Coronary artery (tissue), 2 donors: ENCODE measurements around the gene DISP3.

Experiments used
- DNase-seq: peaks from one replicate; pipeline ENCODE4 v3.0.0-alpha.2; 2017; ENCODE audit warnings: low spot score
- H3K27ac ChIP-seq, 2 donors: fragments of 200-600 bp; sonication (generic); one replicate each; pipeline ENCODE4 v1.5.1; 2016 to 2019
- H3K4me3 ChIP-seq: fragments of 200-600 bp; sonication (generic); 2 replicates; pipeline ENCODE4 v1.5.1; 2016; ENCODE audit warnings: mild to moderate bottlenecking, moderate library complexity
- TF ChIP-seq, protein P1 (sequence below): fragments of 200-600 bp; sonication (generic); IDR thresholded peaks from one replicate; pipeline ENCODE4 v1.5.1; 2019; ENCODE audit warnings: antibody characterized with exemption

DISP3 gene

GRCh38 chr1:11521582-11522399, 42.8 kb downstream of the DISP3 start:
- no peak overlapping the region for H3K4me3 ChIP-seq
- H3K27ac ChIP-seq = no peak overlapping the region
- DNase-seq = no peak
- TF ChIP-seq, protein P1, sequence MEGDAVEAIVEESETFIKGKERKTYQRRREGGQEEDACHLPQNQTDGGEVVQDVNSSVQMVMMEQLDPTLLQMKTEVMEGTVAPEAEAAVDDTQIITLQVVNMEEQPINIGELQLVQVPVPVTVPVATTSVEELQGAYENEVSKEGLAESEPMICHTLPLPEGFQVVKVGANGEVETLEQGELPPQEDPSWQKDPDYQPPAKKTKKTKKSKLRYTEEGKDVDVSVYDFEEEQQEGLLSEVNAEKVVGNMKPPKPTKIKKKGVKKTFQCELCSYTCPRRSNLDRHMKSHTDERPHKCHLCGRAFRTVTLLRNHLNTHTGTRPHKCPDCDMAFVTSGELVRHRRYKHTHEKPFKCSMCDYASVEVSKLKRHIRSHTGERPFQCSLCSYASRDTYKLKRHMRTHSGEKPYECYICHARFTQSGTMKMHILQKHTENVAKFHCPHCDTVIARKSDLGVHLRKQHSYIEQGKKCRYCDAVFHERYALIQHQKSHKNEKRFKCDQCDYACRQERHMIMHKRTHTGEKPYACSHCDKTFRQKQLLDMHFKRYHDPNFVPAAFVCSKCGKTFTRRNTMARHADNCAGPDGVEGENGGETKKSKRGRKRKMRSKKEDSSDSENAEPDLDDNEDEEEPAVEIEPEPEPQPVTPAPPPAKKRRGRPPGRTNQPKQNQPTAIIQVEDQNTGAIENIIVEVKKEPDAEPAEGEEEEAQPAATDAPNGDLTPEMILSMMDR = no peak

GRCh38 chr1:11522400-11523235, 43.7 kb downstream of the DISP3 start:
- no peak for DNase-seq
- no peak overlapping the region for H3K4me3 ChIP-seq
- no peak overlapping the region for H3K27ac ChIP-seq
- TF ChIP-seq, protein P1 = no peak

DNA sequence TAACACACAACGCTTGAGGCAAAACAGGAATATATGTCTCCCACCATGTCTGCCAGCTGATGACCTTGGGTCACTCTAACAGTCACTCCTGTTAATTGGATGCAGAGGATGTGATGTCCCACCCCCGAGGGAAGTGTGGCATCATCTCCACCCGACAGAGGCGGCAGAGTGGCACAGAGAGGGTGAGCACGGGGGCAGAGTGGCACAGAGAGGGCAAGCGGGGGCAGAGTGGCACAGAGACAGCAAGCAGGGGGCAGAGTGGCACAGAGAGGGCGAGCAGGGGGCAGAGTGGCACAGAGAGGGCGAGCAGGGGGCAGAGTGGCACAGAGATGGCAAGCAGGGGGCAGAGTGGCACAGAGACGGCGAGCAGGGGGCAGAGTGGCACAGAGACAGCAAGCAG, 44.3 kb downstream of the DISP3 start:
- TF ChIP-seq, protein P1 = no peak
- H3K4me3 ChIP-seq = no peak overlapping the region
- DNase-seq = no peak
- no peak overlapping the region for H3K27ac ChIP-seq

- H3K27ac ChIP-seq = no peak overlapping the region
- no peak for DNase-seq
- TF ChIP-seq, protein P1 = no peak
- H3K4me3 ChIP-seq = no peak overlapping the region
These were observed 45.0 kb downstream of the DISP3 start for GRCh38 chr1:11523746-11524464.

DNA sequence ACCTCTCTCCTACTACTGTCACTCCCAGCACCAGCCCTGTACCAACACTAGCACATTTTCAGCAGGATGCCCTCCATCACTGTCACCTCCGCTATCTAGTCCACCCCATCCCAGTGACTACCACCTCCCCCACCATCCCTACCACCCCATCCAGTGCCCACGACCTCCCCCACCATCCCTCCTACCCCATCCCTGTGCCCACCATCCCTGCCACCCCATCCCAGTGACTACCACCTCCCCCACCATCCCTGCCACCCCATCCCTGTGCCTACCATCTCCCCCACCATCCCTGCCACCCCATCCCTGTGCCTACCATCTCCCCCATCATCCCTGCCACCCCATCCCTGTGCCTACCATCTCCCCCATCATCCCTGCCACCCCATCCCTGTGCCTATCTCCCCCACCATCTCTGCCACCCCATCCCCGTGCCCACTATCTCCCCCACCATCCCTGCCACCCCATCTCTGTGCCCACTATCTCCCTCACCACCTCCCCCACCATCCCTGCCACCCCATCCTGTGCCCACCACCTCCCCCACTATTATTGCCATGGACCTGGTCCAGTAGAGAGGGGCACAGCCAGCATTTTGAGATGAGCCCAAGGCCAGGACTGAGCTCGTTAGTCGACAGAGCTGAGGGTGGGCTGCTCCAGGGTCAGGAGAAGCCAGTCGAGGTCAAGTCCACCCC, 45.7 kb downstream of the DISP3 start:
- no peak for DNase-seq
- TF ChIP-seq, protein P1 = no peak
- no peak overlapping the region for H3K4me3 ChIP-seq
- no peak overlapping the region for H3K27ac ChIP-seq

DNA sequence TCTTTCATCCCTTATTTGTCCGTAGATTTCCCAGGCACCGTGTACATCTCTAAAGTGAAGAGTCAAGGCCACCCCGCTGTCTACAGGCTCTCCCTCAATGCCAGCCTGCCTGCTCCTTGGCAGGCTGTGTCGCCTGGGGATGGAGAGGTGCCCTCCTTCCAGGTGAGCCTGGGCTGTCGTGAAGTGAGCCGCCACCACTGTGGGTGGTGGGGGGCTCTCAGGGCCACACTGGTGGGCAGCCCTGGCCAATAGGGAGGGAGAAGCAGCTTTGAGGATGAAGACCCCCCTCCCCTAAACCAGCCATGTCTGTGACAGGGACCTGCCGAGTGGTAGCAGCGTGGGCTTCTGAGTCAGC, 46.2 kb downstream of the DISP3 start:
- Histone ChIP-seq H3K4me3 (no peak overlapping the region), H3K27ac (no peak overlapping the region)
- TF ChIP-seq, protein P1 = no peak
- no peak for DNase-seq
